GM12892 (cell line): ENCODE results near the gene PARL. TPM values are rescaled to one million over a fixed set of nuclear protein-coding genes. Genes with fewer than 3 reads are reported as not detected.

Experiments
- DNase-seq: peaks from one replicate; pipeline ENCODE4 v3.0.0; 2011; ENCODE audit not compliant: insufficient read length
- FAIRE-seq: peaks from 2 replicates; lab custom pipeline; 2011; peaks lifted over from hg19 to GRCh38; lab: Jason Lieb, UNC
- POLR2A ChIP-seq: IDR thresholded peaks from 2 replicates; pipeline ENCODE4 v1.6.1; 2011; ENCODE audit warnings: low read depth, low read length, control low read depth
- POLR2AphosphoS5 ChIP-seq: IDR thresholded peaks from 2 replicates; pipeline ENCODE4 v1.6.1; 2011; ENCODE audit warnings: low read depth, low read length, control low read depth
- TAF1 ChIP-seq: IDR thresholded peaks from 2 replicates; pipeline ENCODE4 v1.6.1; 2011; ENCODE audit warnings: low read depth, mild to moderate bottlenecking, control low read depth, low read length, borderline replicate concordance
- polyA plus RNA-seq: library from polyadenylated mRNA; unstranded; fragments of >200 nt; gene quantifications from one replicate; pipeline ENCODE4 v1.2.1, GENCODE V29; 2012; ENCODE audit warnings: missing spikeins, inconsistent platforms; ENCODE audit not compliant: missing spikeins

PARL gene
- polyA plus RNA-seq: 52.9 TPM

GRCh38 chr3:183884427-183885296 lies at the start of gene PARL:
Gene PARL, minus strand, starts transcription at chr3:183884880. Its CDS starts 34 bp downstream, at chr3:183884846.
- DNase-seq (peak; percentile 90), FAIRE-seq (peak; percentile 95)
- peak; percentile 96 for TF ChIP-seq POLR2A
- peak; percentile 89 for TF ChIP-seq TAF1
- TF ChIP-seq POLR2AphosphoS5: peak; percentile 87

- no peak for DNase-seq
- TF ChIP-seq POLR2A (no peak), POLR2AphosphoS5 (no peak), TAF1 (no peak)
- FAIRE-seq: no peak
These were observed 48.5 kb upstream of the PARL start for GRCh38 chr3:183933160-183933559.

GRCh38 chr3:183931881-183932280 lies 47.2 kb upstream of the PARL start:
- TF ChIP-seq TAF1: no peak
- no peak for TF ChIP-seq POLR2A
- TF ChIP-seq POLR2AphosphoS5: no peak
- FAIRE-seq (no peak), DNase-seq (no peak)

GRCh38 chr3:183930086-183930485 lies 45.4 kb upstream of the PARL start:
- TF ChIP-seq POLR2AphosphoS5 (no peak), TAF1 (no peak), POLR2A (no peak)
- FAIRE-seq (no peak), DNase-seq (no peak)

GRCh38 chr3:183927059-183927458 lies 42.4 kb upstream of the PARL start:
- no peak for FAIRE-seq
- no peak for DNase-seq
- TF ChIP-seq POLR2A (no peak), TAF1 (no peak)

GRCh38 chr3:183924956-183925355 lies 40.3 kb upstream of the PARL start:
- DNase-seq (no peak), FAIRE-seq (no peak)

GRCh38 chr3:183924543-183924942 lies 39.9 kb upstream of the PARL start:
- no peak for FAIRE-seq
- no peak for TF ChIP-seq TAF1
- TF ChIP-seq POLR2AphosphoS5: no peak
- TF ChIP-seq POLR2A: no peak
- no peak for DNase-seq

More at GRCh38 chr3:183924956-183925355, 40.3 kb upstream of the PARL start:
- TF ChIP-seq POLR2AphosphoS5 (no peak), POLR2A (no peak)

- DNase-seq (no peak), FAIRE-seq (no peak)
- no peak for TF ChIP-seq POLR2AphosphoS5
- TF ChIP-seq POLR2A: no peak
- no peak for TF ChIP-seq TAF1
These were observed 37.7 kb upstream of the PARL start for GRCh38 chr3:183922421-183922820.

GRCh38 chr3:183921096-183921495 lies 36.4 kb upstream of the PARL start:
- no peak for FAIRE-seq
- TF ChIP-seq POLR2A: no peak
- TF ChIP-seq TAF1: no peak
- no peak for TF ChIP-seq POLR2AphosphoS5
- no peak for DNase-seq

GRCh38 chr3:183920416-183920815 lies 35.7 kb upstream of the PARL start:
- DNase-seq (no peak), FAIRE-seq (no peak)
- TF ChIP-seq POLR2AphosphoS5: no peak
- no peak for TF ChIP-seq POLR2A
- no peak for TF ChIP-seq TAF1

- no peak for DNase-seq
- TF ChIP-seq POLR2AphosphoS5: no peak
- TF ChIP-seq POLR2A: no peak
- no peak for TF ChIP-seq TAF1
- no peak for FAIRE-seq
These were observed 33.5 kb upstream of the PARL start for GRCh38 chr3:183918178-183918577.

GRCh38 chr3:183917776-183918175 lies 33.1 kb upstream of the PARL start:
- TF ChIP-seq POLR2A: no peak
- no peak for TF ChIP-seq POLR2AphosphoS5
- no peak for TF ChIP-seq TAF1
- no peak for FAIRE-seq
- DNase-seq: no peak

- DNase-seq (no peak), FAIRE-seq (no peak)
- TF ChIP-seq POLR2A: no peak
- no peak for TF ChIP-seq TAF1
- TF ChIP-seq POLR2AphosphoS5: no peak
These were observed 30.2 kb upstream of the PARL start for GRCh38 chr3:183914856-183915255.
